ENCODE data around the gene IL7R. TPM values are rescaled to one million over a fixed set of nuclear protein-coding genes. Genes with fewer than 3 reads are reported as not detected.
"Not testable (repeated sequence)": the region's sequence is repeated elsewhere in the genome, so short reads cannot be mapped to it uniquely, and the experiment has no call there.

Gene IL7R
- total RNA-seq, 4 donors from 2014 or later, result 2.8 to 6.3 (median 5.7) TPM

GRCh38 chr5:35884773-35885172 is 28.1 kb downstream of the IL7R start:
- DNase-seq (ENCODE audit: low spot score in 2 of 2), result no peak
- no peak for TF ChIP-seq EP300 (IDR thresholded peaks at IDR 0.05)
- TF ChIP-seq CTCF (IDR thresholded peaks at IDR 0.05), result no peak
- no peak for TF ChIP-seq POLR2A (IDR thresholded peaks at IDR 0.05)
- no peaks in the 10 kb centered on the region for H3K4me1 ChIP-seq
- no peaks in the 10 kb centered on the region for H3K27me3 ChIP-seq
- H3K4me3 ChIP-seq, result no peak overlapping the region
- H3K36me3 ChIP-seq, result no peaks in the 10 kb centered on the region
- H3K9me3 ChIP-seq, result no peaks in the 10 kb centered on the region
- no peak overlapping the region for H3K27ac ChIP-seq

- Histone ChIP-seq H3K27me3 (no peaks in the 10 kb centered on the region), H3K36me3 (no peaks in the 10 kb centered on the region), H3K27ac (no peak overlapping the region), H3K4me3 (no peak overlapping the region), H3K4me1 (no peaks in the 10 kb centered on the region), H3K9me3 (no peaks in the 10 kb centered on the region)
- DNase-seq (ENCODE audit: low spot score in 2 of 2), result no peak
- TF ChIP-seq POLR2A (IDR thresholded peaks at IDR 0.05) (no peak), CTCF (IDR thresholded peaks at IDR 0.05) (no peak), EP300 (IDR thresholded peaks at IDR 0.05) (no peak)
- WGBS, 2 donors, result 70 to 73% methylated on average over 3 of the region's 3 CpGs
These were observed 29.7 kb downstream of the IL7R start for GRCh38 chr5:35886381-35886780.

GRCh38 chr5:35887321-35888100 is 30.8 kb downstream of the IL7R start:
- TF ChIP-seq EP300 (IDR thresholded peaks at IDR 0.05) (no peak), POLR2A (IDR thresholded peaks at IDR 0.05) (no peak), CTCF (IDR thresholded peaks at IDR 0.05) (no peak)
- no peak overlapping the region for H3K4me3 ChIP-seq
- H3K27ac ChIP-seq, result no peak overlapping the region
- 60 to 64% methylated on average over 5 of the region's 5 CpGs for WGBS, 2 donors
- no peak for DNase-seq (ENCODE audit: low spot score in 2 of 2)
- H3K9me3 ChIP-seq, result no peaks in the 10 kb centered on the region
- no peaks in the 10 kb centered on the region for H3K27me3 ChIP-seq
- no peaks in the 10 kb centered on the region for H3K36me3 ChIP-seq
- H3K4me1 ChIP-seq, result no peaks in the 10 kb centered on the region

- Histone ChIP-seq H3K36me3 (no peaks in the 10 kb centered on the region), H3K9me3 (no peaks in the 10 kb centered on the region), H3K27me3 (no peaks in the 10 kb centered on the region), H3K4me3 (no peak overlapping the region), H3K4me1 (no peaks in the 10 kb centered on the region), H3K27ac (no peak overlapping the region)
- TF ChIP-seq POLR2A (IDR thresholded peaks at IDR 0.05) (no peak), EP300 (IDR thresholded peaks at IDR 0.05) (no peak), CTCF (IDR thresholded peaks at IDR 0.05) (no peak)
- no peak for DNase-seq (ENCODE audit: low spot score in 2 of 2)
- 67 to 71% methylated on average over 5 of the region's 5 CpGs for WGBS, 2 donors
These were observed 33.6 kb downstream of the IL7R start for GRCh38 chr5:35890021-35891020.

GRCh38 chr5:35892799-35893198 is 36.1 kb downstream of the IL7R start:
- 98 to 99% methylated on average over 15 to 19 of the region's 23 CpGs for WGBS, 2 donors
- not testable (repeated sequence) for H3K4me3 ChIP-seq, H3K36me3 ChIP-seq

More at GRCh38 chr5:35892799-35893198, 36.1 kb downstream of the IL7R start:
- not testable (repeated sequence) for DNase-seq (ENCODE audit: low spot score in 2 of 2); H3K27me3 ChIP-seq; H3K4me1 ChIP-seq; H3K27ac ChIP-seq; H3K9me3 ChIP-seq
